Esophagus muscularis mucosa (tissue), 4 donors: Measurements from ENCODE around the gene EIF3F. TPM values are rescaled to one million over a fixed set of nuclear protein-coding genes. Genes with fewer than 3 reads are reported as not detected.

Source experiments
- DNase-seq: peaks from one replicate; pipeline ENCODE4 v3.0.0-alpha.2; 2017; ENCODE audit errors: extremely low spot score
- H3K27ac ChIP-seq, 4 donors: fragments of 200-600 bp; sonication (generic); replicated peaks in 1 of 4; 1 replicate in 3 of 4; 2 replicates in 1 of 4; pipeline ENCODE4 v1.5.1; 2016 to 2019; ENCODE audit warnings: mild to moderate bottlenecking in 1 of 4
- H3K27me3 ChIP-seq, 4 donors: fragments of 200-600 bp; sonication (generic); one replicate each; pipeline versions ENCODE4 v1.5.1 to v1.6.0; 2016 to 2019
- H3K36me3 ChIP-seq, 4 donors: fragments of 200-600 bp; sonication (generic); one replicate each; pipeline ENCODE4 v1.5.1; 2016 to 2019
- H3K4me1 ChIP-seq, 4 donors: fragments of 200-600 bp; sonication (generic); one replicate each; pipeline ENCODE4 v1.5.1; 2016 to 2019
- H3K4me3 ChIP-seq, 4 donors: fragments of 200-600 bp; sonication (generic); 1 replicate in 2 of 4; 2 replicates in 2 of 4; pipeline ENCODE4 v1.5.1; 2016 to 2019; ENCODE audit warnings: mild to moderate bottlenecking in 4 of 4, moderate library complexity in 1 of 4
- H3K9me3 ChIP-seq, 4 donors: fragments of 200-600 bp; sonication (generic); 1 replicate in 3 of 4; 2 replicates in 1 of 4; pipeline ENCODE4 v1.5.1; 2016 to 2019
- EP300 ChIP-seq: sonication (generic); formaldehyde crosslinking; IDR thresholded peaks from one replicate; pipeline ENCODE4 v1.6.1; 2017; ENCODE audit warnings: antibody characterized with exemption
- POLR2A ChIP-seq: fragments of 450-650 bp; IDR thresholded peaks from one replicate; pipeline ENCODE4 v1.6.1; 2017; ENCODE audit warnings: antibody characterized with exemption, moderate library complexity, mild to moderate bottlenecking, low read depth
- POLR2AphosphoS5 ChIP-seq, 2 donors: sonication (generic); formaldehyde crosslinking; IDR thresholded peaks; one replicate each; pipeline ENCODE4 v1.6.1; 2017; ENCODE audit warnings: antibody characterized with exemption in 2 of 2
- WGBS: methylation state at CpG from one replicate; pipeline ENCODE4 v1.1.5; 2018; 5-methylcytosine and 5-hydroxymethylcytosine counted together
- intact Hi-C: fragments of 100-400 bp; cut with DNase I; formaldehyde crosslinking; loops from one replicate; pipeline ENCODE4 v1.15.1; 2023
- small RNA-seq, 3 donors: library from RNA; depleted of rRNA; stranded (forward); fragments of <200 nt; gene quantifications; one replicate each; pipeline ENCODE3, GENCODE V24; 2016
- total RNA-seq, 4 donors: library from RNA; depleted of rRNA; stranded (reverse); fragments of >200 nt; gene quantifications; one replicate each; pipeline versions ENCODE4 v1.1.0 to v1.2.1, GENCODE V29; 2016
- TF ChIP-seq, protein P1 (sequence below), 3 experiments: fragments of 200-600 bp in 2 of 3; fragments of 450-650 bp in 1 of 3; sonication (generic) in 2 of 3; IDR thresholded peaks; one replicate each; pipeline ENCODE4 v1.5.1; 2017 to 2019; ENCODE audit warnings: antibody characterized with exemption in 3 of 3, mild to moderate bottlenecking in 2 of 3, moderate library complexity in 1 of 3

EIF3F gene
- total RNA-seq, 4 donors from 2014 or later = 181 to 447 (median 313) TPM

DNA sequence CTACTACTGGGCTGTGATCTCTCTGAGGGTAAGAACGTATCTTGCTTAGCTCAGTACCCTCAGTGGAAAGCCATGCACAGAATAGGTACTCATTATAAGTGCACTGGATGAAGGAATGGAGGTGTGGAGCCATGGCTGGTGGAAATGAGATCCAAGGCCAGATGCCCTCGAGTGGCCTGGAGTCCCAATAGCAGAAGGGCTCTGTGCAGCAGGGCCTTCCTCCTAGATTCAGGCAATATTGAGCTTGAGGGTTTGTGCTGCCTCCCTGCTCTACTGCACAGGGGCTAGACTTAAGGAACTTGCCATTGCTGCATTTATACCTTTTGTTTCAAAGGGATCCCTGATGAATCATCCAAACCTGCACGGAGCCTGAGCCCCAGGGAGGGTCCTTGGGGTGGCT is 60.2 kb downstream of the EIF3F start:
- WGBS = 76% methylated on average over 3 of the region's 3 CpGs
- H3K36me3 ChIP-seq = no peaks in the 10 kb centered on the region
- no peaks in the 10 kb centered on the region for H3K27me3 ChIP-seq
- H3K27ac ChIP-seq = no peak overlapping the region
- no peak for TF ChIP-seq POLR2AphosphoS5 (IDR thresholded peaks at IDR 0.05)
- TF ChIP-seq EP300 = no peak
- TF ChIP-seq POLR2A = no peak
- TF ChIP-seq, protein P1, sequence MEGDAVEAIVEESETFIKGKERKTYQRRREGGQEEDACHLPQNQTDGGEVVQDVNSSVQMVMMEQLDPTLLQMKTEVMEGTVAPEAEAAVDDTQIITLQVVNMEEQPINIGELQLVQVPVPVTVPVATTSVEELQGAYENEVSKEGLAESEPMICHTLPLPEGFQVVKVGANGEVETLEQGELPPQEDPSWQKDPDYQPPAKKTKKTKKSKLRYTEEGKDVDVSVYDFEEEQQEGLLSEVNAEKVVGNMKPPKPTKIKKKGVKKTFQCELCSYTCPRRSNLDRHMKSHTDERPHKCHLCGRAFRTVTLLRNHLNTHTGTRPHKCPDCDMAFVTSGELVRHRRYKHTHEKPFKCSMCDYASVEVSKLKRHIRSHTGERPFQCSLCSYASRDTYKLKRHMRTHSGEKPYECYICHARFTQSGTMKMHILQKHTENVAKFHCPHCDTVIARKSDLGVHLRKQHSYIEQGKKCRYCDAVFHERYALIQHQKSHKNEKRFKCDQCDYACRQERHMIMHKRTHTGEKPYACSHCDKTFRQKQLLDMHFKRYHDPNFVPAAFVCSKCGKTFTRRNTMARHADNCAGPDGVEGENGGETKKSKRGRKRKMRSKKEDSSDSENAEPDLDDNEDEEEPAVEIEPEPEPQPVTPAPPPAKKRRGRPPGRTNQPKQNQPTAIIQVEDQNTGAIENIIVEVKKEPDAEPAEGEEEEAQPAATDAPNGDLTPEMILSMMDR (IDR thresholded peaks at IDR 0.05) = no peak
- no peak for DNase-seq
- no peaks in the 10 kb centered on the region for H3K9me3 ChIP-seq
- no peak overlapping the region for H3K4me3 ChIP-seq
- intact Hi-C loops = no loop called here
- H3K4me1 ChIP-seq = no peaks in the 10 kb centered on the region

DNA sequence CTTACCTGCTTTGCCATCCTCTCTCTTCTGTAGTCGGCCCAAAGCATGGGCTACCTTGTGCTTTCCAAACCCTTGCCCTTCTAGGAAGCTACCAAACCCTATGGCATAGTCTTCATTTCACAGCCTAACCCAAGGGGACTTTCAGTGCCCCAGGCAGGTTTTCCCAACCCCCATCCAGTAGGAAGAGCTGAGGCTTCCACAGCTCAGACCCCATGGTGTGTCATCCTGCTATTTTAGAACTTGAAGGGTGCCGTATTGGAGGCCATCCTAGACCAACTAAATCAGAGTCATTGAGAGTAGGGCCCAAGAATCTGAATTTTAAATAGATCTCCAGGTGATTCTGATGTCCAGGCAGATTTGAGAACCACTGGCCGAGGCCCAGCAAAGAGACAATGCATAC is 61.9 kb downstream of the EIF3F start:
- no peaks in the 10 kb centered on the region for H3K4me1 ChIP-seq

More for the DNA sequence above, 61.9 kb downstream of the EIF3F start:
- H3K4me3 ChIP-seq = no peak overlapping the region
- DNase-seq = no peak
- TF ChIP-seq EP300 = no peak
- no peak for TF ChIP-seq POLR2A
- TF ChIP-seq, protein P1 (IDR thresholded peaks at IDR 0.05) = no peak
- no peak for TF ChIP-seq POLR2AphosphoS5 (IDR thresholded peaks at IDR 0.05)
- H3K27ac ChIP-seq = no peak overlapping the region
- no peaks in the 10 kb centered on the region for H3K27me3 ChIP-seq
- WGBS = 92% methylated on average over 3 of the region's 3 CpGs
- H3K9me3 ChIP-seq = no peaks in the 10 kb centered on the region
- intact Hi-C loops = no loop called here
- no peaks in the 10 kb centered on the region for H3K36me3 ChIP-seq

Small RNA genes lying within 50 kb of the gene (small RNA-seq; reads per million reads assigned to genes)
- 0 reads per million in 3 donors for gene COX6CP5

Other genes starting within 250 kb of the EIF3F start
- gene OR5P2, start 190.4 kb upstream of the EIF3F start, total RNA-seq = not detected
- gene OR5P3, start 156.5 kb upstream of the EIF3F start, total RNA-seq = not detected
- gene OR10A6, start 56.1 kb upstream of the EIF3F start, total RNA-seq = not detected
- gene OR10A3, start 45.6 kb upstream of the EIF3F start, total RNA-seq = not detected
- gene NLRP10, start 21.9 kb upstream of the EIF3F start, total RNA-seq = not detected
- 10 to 100 TPM in 2 of 4 donors, 1 to 10 TPM in 2; 8.3 to 18.3 (median 12.1) TPM for gene TUB, start 93.9 kb downstream of the EIF3F start, total RNA-seq
- gene RIC3, start 181.7 kb downstream of the EIF3F start, total RNA-seq = 10 to 100 TPM; 12.8 to 19.9 (median 17.1) TPM